Transverse colon (tissue), 3 donors: ENCODE measurements around the gene PTPRR.

ENCODE experiments used
- EP300 ChIP-seq: sonication (generic); formaldehyde crosslinking; IDR thresholded peaks from one replicate; pipeline ENCODE4 v1.6.1; 2017; ENCODE audit warnings: antibody characterized with exemption, low read depth
- TF ChIP-seq, protein P1 (sequence below), 5 experiments: fragments of 200-600 bp in 3 of 5; fragments of 450-650 bp in 2 of 5; sonication (generic) in 3 of 5; IDR thresholded peaks; 1 replicate in 2 of 5; 2 replicates in 3 of 5; pipeline ENCODE4 v1.5.1; 2016 to 2017; ENCODE audit warnings: antibody characterized with exemption in 5 of 5, inconsistent platforms in 3 of 5, mild to moderate bottlenecking in 2 of 5, moderate library complexity in 1 of 5

DNA sequence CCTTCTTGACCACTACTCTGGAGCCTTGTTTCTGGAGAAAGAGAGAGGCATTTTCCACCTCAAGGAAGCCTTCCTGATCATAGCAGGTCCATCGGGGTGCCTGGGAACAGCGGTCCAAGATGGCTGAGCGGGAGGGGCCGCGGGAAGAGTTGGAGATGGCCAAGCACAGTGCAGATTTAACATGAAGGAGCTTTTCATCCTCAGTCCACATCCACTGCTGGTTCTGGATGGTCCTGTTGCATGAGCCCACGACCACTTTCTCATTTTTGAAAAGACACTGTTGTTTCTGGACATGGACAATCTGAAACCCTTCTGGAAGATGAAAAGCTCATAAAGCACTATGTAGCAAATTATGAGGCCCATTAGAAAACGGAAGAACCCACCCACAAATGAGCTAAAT, 284.8 kb downstream of the PTPRR start:
- TF ChIP-seq, protein P1, sequence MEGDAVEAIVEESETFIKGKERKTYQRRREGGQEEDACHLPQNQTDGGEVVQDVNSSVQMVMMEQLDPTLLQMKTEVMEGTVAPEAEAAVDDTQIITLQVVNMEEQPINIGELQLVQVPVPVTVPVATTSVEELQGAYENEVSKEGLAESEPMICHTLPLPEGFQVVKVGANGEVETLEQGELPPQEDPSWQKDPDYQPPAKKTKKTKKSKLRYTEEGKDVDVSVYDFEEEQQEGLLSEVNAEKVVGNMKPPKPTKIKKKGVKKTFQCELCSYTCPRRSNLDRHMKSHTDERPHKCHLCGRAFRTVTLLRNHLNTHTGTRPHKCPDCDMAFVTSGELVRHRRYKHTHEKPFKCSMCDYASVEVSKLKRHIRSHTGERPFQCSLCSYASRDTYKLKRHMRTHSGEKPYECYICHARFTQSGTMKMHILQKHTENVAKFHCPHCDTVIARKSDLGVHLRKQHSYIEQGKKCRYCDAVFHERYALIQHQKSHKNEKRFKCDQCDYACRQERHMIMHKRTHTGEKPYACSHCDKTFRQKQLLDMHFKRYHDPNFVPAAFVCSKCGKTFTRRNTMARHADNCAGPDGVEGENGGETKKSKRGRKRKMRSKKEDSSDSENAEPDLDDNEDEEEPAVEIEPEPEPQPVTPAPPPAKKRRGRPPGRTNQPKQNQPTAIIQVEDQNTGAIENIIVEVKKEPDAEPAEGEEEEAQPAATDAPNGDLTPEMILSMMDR (IDR thresholded peaks at IDR 0.05), result no peak
- TF ChIP-seq EP300, result no peak
